ENCODE data around the gene MARCHF3.

- TF ChIP-seq, protein P1, sequence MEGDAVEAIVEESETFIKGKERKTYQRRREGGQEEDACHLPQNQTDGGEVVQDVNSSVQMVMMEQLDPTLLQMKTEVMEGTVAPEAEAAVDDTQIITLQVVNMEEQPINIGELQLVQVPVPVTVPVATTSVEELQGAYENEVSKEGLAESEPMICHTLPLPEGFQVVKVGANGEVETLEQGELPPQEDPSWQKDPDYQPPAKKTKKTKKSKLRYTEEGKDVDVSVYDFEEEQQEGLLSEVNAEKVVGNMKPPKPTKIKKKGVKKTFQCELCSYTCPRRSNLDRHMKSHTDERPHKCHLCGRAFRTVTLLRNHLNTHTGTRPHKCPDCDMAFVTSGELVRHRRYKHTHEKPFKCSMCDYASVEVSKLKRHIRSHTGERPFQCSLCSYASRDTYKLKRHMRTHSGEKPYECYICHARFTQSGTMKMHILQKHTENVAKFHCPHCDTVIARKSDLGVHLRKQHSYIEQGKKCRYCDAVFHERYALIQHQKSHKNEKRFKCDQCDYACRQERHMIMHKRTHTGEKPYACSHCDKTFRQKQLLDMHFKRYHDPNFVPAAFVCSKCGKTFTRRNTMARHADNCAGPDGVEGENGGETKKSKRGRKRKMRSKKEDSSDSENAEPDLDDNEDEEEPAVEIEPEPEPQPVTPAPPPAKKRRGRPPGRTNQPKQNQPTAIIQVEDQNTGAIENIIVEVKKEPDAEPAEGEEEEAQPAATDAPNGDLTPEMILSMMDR (IDR thresholded peaks at IDR 0.05), result no peak
- TF ChIP-seq POLR2A (IDR thresholded peaks at IDR 0.05), result no peak
These were observed 34.7 kb downstream of the MARCHF3 start for GRCh38 chr5:126995689-126996088.
